H7 (cell line): Measurements from ENCODE around the gene CFLAR. TPM values are rescaled to one million over a fixed set of nuclear protein-coding genes. Genes with fewer than 3 reads are reported as not detected.
A peak's percentile ranks its signal among the peaks of the same experiment; 100 is the strongest.
"Not testable (repeated sequence)": the region's sequence is repeated elsewhere in the genome, so short reads cannot be mapped to it uniquely, and the experiment has no call there.

Source experiments
- DNase-seq: peaks from one replicate; pipeline ENCODE4 v3.0.0; 2012
- H3K27me3 ChIP-seq: 2 replicates; pipeline ENCODE4 v1.6.0; 2011; ENCODE audit warnings: mild to moderate bottlenecking, low read length; ENCODE audit not compliant: control insufficient read depth, insufficient read depth
- H3K36me3 ChIP-seq: replicated peaks from 2 replicates; pipeline ENCODE4 v1.5.1; 2011; ENCODE audit warnings: low read length; ENCODE audit not compliant: control insufficient read depth, insufficient read depth
- H3K4me3 ChIP-seq: 2 replicates; pipeline ENCODE4 v1.5.1; 2011; ENCODE audit warnings: low read depth, mild to moderate bottlenecking, control low read depth, low read length, moderate library complexity; ENCODE audit not compliant: insufficient read depth
- total RNA-seq: library from RNA; depleted of rRNA; stranded (reverse); fragments of >200 nt; shearing (Covaris generic); gene quantifications from 2 replicates; pipeline ENCODE4 v1.2.3, GENCODE V29; 2014

Gene CFLAR
- total RNA-seq, 1 experiment from 2014 or later: 18.3 TPM

- Histone ChIP-seq H3K36me3 (no peaks in the 10 kb centered on the region), H3K4me3 (no peak overlapping the region), H3K27me3 (no peaks in the 10 kb centered on the region)
- no peak for DNase-seq
Measured at GRCh38 chr2:201111096-201111495, 4.9 kb upstream of the CFLAR start.

- Histone ChIP-seq H3K27me3 (no peaks in the 10 kb centered on the region), H3K4me3 (no peak overlapping the region), H3K36me3 (no peaks in the 10 kb centered on the region)
- no peak for DNase-seq
Measured at GRCh38 chr2:201114350-201114749, 1.6 kb upstream of the CFLAR start.

- DNase-seq: no peak
- H3K4me3 ChIP-seq: no peak overlapping the region
- no peaks in the 10 kb centered on the region for H3K36me3 ChIP-seq
- H3K27me3 ChIP-seq: no peaks in the 10 kb centered on the region
Measured at GRCh38 chr2:201114846-201115245, 1.1 kb upstream of the CFLAR start.

- H3K36me3 ChIP-seq: no peaks in the 10 kb centered on the region
- peak overlapping the region; percentile 43; the same call in 1 of the 2 replicates for H3K4me3 ChIP-seq
- H3K27me3 ChIP-seq: no peaks in the 10 kb centered on the region
- DNase-seq: peak; percentile 46
Measured at GRCh38 chr2:201116959-201117734, 1.2 kb downstream of the CFLAR start.

- H3K36me3 ChIP-seq, H3K27me3 ChIP-seq, DNase-seq, H3K4me3 ChIP-seq: not testable (repeated sequence)
Measured at GRCh38 chr2:201117735-201118094, 1.8 kb downstream of the CFLAR start.

- peak; percentile 65 for DNase-seq
- Histone ChIP-seq H3K4me3 (peak overlapping the region; percentile 58), H3K27me3 (no peaks in the 10 kb centered on the region), H3K36me3 (no peaks in the 10 kb centered on the region)
Measured at GRCh38 chr2:201118121-201118960, 2.4 kb downstream of the CFLAR start.

- Histone ChIP-seq H3K36me3 (no peaks in the 10 kb centered on the region), H3K4me3 (peak overlapping the region; percentile 58), H3K27me3 (no peaks in the 10 kb centered on the region)
- no peak for DNase-seq
Measured at GRCh38 chr2:201118961-201119854, 3.2 kb downstream of the CFLAR start.

- H3K4me3 ChIP-seq: no peak overlapping the region
- no peaks in the 10 kb centered on the region for H3K27me3 ChIP-seq
- DNase-seq: no peak
- H3K36me3 ChIP-seq: no peaks in the 10 kb centered on the region
Measured at GRCh38 chr2:201122276-201122675, 6.3 kb downstream of the CFLAR start.

- no peak for DNase-seq
- no peaks in the 10 kb centered on the region for H3K36me3 ChIP-seq
- no peaks in the 10 kb centered on the region for H3K27me3 ChIP-seq
- H3K4me3 ChIP-seq: no peak overlapping the region
Measured at GRCh38 chr2:201126308-201127151, 10.6 kb downstream of the CFLAR start.

- Histone ChIP-seq H3K36me3 (no peaks in the 10 kb centered on the region), H3K27me3 (no peaks in the 10 kb centered on the region), H3K4me3 (no peak overlapping the region)
- no peak for DNase-seq
Measured at GRCh38 chr2:201127152-201127511, 11.2 kb downstream of the CFLAR start.

- DNase-seq: no peak
- no peak overlapping the region for H3K4me3 ChIP-seq
- no peaks in the 10 kb centered on the region for H3K27me3 ChIP-seq
- H3K36me3 ChIP-seq: no peaks in the 10 kb centered on the region
Measured at GRCh38 chr2:201127570-201127969, 11.6 kb downstream of the CFLAR start.

GRCh38 chr2:201128033-201128432, 12.1 kb downstream of the CFLAR start:
- Histone ChIP-seq H3K4me3 (no peak overlapping the region), H3K36me3 (no peaks in the 10 kb centered on the region), H3K27me3 (no peaks in the 10 kb centered on the region)
- no peak for DNase-seq

GRCh38 chr2:201128933-201129505, 13.1 kb downstream of the CFLAR start:
- H3K27me3 ChIP-seq: no peaks in the 10 kb centered on the region
- no peaks in the 10 kb centered on the region for H3K36me3 ChIP-seq
- H3K4me3 ChIP-seq: no peak overlapping the region
- DNase-seq: no peak
